NCI-H1417 treated with DMSO at 0.1 percent for 48 hours (cell line): ENCODE results near the gene GINS1.
"Not testable (repeated sequence)": the region's sequence is repeated elsewhere in the genome, so short reads cannot be mapped to it uniquely, and the experiment has no call there.

Source experiments
- DNase-seq: peaks from one replicate; lab custom pipeline; 2025; lab: John Stamatoyannopoulos, UW

The GINS1 gene

GRCh38 chr20:25389858-25390537 is 17.5 kb upstream of the GINS1 start:
- peak; percentile 13 for DNase-seq

DNA sequence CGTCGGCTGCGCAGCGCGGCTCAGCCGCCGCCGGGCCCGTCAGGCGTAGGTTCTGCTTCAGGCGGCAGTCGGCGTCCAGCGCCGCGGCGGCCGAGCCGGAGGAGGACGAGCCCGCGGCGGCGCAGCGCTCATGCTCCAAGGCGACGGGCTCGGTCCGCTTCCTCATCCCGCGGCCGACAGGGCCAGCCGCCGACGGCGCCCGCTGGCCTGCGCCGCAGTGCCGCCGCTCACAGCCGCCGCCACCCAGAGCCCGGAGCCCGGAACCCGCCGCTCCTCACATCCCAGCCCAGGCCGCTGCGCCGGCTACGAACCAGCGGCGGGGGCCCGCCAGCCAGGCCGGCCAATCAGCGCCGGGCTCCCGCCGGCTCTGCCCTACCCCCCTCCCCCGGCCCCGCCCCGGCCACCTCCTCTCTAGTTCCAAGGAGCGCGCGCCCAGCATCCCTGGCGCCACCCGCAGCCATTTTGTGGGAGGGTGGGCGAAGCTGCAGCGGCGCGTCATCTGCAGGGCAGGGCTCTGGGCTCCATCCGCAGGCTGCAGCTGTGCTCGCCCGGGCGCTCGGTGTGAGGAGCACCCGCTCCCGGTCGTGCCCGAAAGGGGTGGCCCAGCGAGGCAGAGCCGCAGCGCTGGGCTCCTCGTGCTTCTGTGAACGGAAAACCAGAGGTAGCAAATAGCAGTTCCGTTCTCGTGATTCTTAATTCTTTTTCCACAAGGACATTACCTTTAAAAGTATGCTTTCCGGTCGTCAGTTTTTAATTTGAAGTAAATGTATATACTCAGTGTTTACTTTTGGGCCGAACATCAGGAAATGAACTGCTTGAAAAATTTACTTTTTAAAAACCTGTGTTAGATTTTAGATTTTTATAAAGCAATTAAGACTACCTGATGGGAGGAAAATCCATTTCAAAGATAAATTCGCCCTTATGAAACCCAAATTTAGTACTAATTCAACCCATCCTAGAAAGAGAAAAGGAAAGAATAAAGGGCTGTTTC is 16.6 kb upstream of the GINS1 start, which contains the start of gene ABHD12:
Gene ABHD12, minus strand, starts transcription at position 298 of the 991 bp plus-strand sequence. Its CDS starts 132 bp downstream, at position 166.
- peak; percentile 89 for DNase-seq

DNA sequence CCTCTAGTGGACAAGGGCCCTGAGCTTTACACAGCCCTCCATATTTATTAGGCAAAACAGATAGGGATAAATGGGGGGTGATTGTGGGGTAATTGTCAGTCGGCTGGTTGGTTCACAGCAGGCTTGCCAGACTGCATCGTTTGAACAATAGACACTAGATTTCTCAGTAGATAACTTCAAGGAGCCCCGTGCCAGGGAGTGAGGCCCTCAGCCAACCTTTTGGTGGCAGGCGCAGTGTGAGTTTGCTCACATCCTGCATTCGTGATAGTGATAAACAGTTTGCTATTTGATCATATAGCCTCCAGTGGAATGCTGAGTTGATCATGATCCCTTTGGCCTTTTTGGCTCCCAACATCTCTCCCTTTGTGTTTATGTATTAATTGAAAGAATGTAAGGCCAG is 13.2 kb upstream of the GINS1 start:
- no peak for DNase-seq

DNA sequence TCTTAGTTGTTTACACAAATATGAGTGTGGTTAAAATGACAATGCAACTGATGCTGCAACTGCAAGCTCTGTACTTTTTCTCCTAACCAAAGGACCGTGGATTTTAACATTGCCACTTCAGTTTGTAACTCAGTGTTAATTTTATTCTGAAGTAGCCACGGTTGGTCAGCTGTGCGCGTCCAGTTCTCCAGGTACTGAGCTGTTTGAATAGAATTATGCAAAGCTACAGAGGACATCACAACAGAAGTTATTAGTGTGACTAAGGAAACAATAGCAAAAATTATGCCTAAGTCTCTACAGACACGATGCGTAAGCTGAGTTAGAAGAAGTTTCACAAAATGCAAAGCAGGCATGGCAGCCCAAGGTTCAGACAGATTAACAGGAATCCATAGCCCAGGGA is 12.5 kb upstream of the GINS1 start:
- no peak for DNase-seq

DNA sequence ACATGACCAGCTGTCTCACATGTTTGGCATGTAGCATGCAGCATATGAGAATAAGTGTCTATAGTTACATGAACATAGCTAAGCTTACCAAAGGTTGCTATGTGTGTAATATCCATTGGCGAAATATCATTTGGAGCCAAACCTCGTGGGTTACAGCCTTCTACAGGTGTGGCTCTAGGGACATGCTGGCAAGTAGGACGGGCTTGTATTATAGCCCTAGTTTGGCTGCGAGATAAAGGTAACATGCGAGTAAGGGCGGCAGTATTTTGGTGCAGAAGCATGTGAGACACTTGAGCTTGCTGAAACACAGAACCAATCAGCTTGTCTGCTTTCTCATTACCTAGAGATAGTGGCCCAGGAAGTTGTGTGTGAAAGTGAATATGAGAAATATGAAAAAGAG is 10.4 kb upstream of the GINS1 start:
- DNase-seq, result no peak

DNA sequence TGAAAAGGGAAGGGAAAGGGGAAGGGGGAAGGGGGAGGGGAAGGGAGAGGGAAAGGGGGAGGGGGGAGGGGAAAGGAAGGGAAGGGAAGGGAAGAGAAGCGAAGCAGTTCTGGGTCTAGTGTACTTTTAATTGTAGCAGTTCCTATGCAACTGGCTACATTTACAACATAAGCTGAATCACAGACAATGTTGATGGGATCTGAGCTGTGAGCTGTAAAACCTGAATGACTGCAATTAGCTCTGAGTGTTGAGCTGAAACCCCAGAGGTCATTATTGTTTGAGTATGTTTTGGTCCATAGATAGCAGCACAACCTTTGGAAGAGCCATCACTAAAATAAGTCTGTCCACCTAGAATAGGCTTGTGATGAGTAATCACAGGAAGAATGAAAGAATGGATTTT is 9.7 kb upstream of the GINS1 start:
- peak; percentile 10 for DNase-seq

DNA sequence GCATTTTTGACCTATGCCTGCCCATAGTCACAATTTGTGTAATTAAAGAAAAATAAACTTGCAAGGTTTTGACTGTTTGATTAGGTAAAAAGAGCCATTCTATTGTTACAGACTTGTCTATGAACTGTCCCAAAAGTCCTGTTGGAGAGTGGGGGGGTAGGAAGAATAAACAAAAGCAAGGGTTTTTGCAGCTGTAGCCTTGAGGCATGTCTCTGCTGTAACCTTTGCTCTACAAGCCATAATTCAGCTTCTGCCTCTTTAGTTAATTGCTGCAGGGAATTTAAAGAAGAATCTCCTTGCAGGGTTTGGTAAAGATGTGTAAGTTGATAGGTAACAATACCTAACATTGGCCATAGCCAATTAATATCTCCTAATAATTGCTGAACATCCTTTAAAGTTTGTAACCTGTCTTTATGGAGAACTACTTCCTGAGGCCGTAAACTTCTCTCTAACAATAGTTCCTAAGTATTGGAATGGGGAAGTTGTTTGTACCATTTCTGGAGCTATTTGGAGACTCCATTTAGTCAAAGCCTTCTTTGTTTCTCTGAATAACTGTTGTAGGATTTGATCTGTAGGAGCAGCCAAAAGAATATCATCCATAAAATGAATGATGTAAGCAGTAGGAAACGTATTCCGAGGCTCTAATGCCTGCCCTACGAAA is 9.0 kb upstream of the GINS1 start:
- DNase-seq, result no peak

DNA sequence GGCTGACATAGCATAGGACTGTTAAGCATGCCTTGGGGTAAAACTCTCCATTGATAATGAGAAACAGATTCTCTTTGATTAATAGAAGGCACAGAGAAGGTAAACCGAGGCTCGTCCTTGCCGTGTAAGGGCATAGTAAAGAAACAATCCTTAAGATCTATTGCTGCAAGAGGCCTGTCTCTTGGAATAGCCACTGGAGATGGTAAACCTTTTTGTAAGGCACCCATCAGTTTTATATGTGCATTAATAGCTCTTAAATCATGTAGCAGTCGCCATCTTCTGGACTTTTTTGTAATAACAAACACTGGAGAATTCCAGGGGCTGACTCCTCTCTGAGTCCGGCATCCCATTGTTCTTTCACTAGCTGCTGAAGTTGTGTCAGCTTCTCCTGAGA is 8.4 kb upstream of the GINS1 start:
- peak; percentile 29 for DNase-seq

DNA sequence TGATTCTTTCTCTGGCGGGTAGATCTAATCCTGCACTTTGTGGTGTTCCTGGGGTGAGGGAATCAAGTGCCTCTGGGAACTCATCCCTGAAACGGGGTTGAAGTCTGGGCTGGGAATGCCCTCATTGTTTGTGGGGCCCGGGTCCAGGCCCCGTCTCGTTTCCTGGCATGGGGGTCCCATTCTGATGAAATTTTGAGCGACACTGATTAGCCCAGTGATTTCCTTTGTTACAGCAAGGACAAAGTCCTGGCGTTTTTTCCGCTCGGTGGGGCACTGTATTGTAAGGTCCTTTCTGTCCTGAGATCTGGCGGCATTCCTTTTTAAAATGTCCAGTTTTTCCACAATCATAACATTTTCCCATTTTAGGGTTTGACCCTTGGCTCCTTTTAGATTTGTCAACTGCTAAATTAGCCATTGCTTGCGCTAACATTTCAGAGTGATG is 7.2 kb upstream of the GINS1 start:
- DNase-seq, result not testable (repeated sequence)

- no peak for DNase-seq
Measured at GRCh38 chr20:25402583-25402982, 4.9 kb upstream of the GINS1 start.

- DNase-seq, result no peak
Measured at GRCh38 chr20:25408170-25408547, 686 bp downstream of the GINS1 start.

DNA sequence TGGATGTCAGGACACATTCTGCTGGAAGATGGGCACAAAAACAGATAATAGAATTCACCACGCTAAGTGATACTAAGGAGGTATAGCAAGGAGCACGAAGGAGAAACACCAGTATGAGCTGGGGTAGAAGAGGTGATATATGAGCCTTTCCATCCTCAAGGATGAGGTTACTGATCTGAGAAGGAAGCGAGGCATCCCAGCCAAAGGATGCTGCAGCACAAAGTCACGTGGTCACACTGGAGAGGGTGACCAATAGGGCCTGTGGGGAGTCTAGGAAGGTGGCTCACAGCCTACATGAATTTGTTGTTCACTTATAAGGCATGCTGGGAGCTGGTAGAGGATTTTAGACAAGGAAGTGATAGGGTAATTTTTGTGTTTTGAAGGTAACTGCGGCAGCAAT is 1.4 kb downstream of the GINS1 start:
- DNase-seq, result no peak

DNA sequence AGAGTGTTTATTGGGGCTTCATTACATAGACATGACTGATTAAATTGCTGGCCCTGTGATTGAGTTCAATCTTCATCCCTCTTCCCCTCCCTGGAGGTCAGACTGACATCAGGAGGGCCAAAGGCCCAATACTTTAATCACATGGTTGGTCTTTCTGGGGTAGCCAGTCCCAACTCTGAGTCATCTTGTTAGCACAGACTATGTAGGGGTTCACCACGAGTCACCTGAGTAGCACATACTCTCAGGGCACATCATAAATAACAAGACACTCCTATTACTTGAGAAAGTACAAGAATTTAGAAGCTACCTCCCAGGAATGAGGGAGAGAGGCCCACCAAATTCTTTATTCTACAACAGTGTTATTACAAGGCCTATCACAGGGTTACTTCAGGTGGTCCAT is 11.3 kb downstream of the GINS1 start:
- DNase-seq, result no peak

DNA sequence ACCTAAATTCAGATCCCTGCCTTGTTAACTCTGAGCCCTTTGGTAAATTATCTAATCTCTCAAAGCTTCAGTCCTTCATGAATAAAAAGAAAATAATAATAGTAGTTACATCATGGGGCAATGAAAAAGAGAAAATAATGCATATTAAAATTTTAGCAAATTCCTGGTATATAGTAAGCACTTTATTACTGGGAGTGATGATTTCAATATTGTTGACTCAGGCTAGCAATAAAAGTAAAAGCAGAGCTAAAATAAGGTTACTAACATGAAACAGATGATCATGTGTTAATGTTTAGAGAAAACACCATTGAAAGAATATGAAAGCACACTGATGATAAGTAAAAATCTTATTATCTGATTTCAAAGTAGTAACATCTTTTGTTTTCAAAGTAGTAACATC is 13.6 kb downstream of the GINS1 start:
- DNase-seq, result no peak

DNA sequence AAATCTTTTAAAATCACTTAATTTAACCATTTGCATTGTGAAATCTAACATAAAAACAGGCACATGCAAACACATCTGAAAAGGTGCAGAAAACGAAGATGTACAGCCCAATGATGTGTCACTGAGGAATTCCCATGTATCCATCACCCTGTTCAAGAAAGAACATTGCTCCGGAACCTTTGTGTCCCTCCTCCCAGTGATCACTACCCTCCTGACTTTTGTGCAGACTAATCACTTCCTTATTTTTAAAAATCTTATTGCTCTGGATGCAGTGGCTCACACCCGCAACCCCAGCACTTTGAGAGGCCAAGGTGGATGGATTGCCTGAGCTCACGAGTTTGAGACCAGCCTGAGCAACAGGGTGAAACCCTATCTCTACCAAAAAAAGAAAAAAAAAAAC is 14.6 kb downstream of the GINS1 start:
- DNase-seq, result no peak

GRCh38 chr20:25424536-25424935 is 17.1 kb downstream of the GINS1 start:
- DNase-seq, result no peak

GRCh38 chr20:25437153-25437581 is 29.7 kb downstream of the GINS1 start:
- DNase-seq, result no peak

GRCh38 chr20:25439328-25439727 is 31.9 kb downstream of the GINS1 start:
- DNase-seq, result no peak

- DNase-seq, result no peak
Measured at GRCh38 chr20:25444556-25444955, 37.1 kb downstream of the GINS1 start.

- DNase-seq, result no peak
Measured at GRCh38 chr20:25447671-25448070, 40.2 kb downstream of the GINS1 start.

DNA sequence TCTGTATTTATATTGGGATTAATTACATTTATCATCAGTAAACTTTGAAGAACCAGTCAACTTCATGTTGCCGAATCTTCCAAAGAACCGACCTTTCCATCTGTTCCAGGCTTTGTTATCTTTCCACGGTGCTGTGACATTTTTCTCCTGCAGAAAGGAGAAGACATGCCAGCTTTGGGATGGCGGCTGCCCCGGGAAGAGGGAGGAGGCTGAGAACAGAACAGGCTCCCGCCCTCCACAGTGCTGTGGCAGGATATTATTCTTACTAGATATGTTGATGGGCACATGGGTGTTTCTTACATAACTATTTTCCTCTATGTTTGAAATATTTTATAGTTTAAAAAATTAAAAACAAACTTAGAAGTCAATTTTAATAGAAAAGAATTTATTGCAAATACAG is 44.9 kb downstream of the GINS1 start:
- no peak for DNase-seq

- no peak for DNase-seq
Measured at GRCh38 chr20:25453035-25453810, 45.8 kb downstream of the GINS1 start.
